IMR-90 (cell line): ENCODE measurements around the gene MED19. TPM values are rescaled to one million over a fixed set of nuclear protein-coding genes. Genes with fewer than 3 reads are reported as not detected.
A peak's percentile ranks its signal among the peaks of the same experiment; 100 is the strongest.

Experiments
- ATAC-seq: fragments of 200-7000 bp; cut with Tn5 transposase; 2 replicates; pipeline ENCODE4 v1.9.1; 2020; ENCODE audit warnings: low read depth, mild to moderate bottlenecking, moderate library complexity
- BruUV-seq: library from RNA; stranded (reverse); fragments of 400-500 nt; replicated peaks from 2 replicates; lab custom pipeline; 2021; lab: Mats Ljungman, UMichigan
- CTCF ChIA-PET: fragments of 300-600 bp; formaldehyde crosslinking; extraction: SDS; loops from one replicate; lab custom pipeline; 2021; ENCODE audit warnings: antibody characterized with exemption; lab: Yijun Ruan, JAX
- POLR2A ChIA-PET: fragments of 300-600 bp; sonication (Branson Sonifier 250); formaldehyde crosslinking; loops from one replicate; lab custom pipeline; 2022; ENCODE audit warnings: antibody characterized with exemption; ENCODE audit not compliant: unreplicated experiment; lab: Charles Lee
- DNase-seq: peaks from one replicate; pipeline ENCODE4 v3.0.0; 2013
- H2AFZ ChIP-seq: replicated peaks from 2 replicates; pipeline ENCODE3; 2013; ENCODE audit warnings: low read length, mild to moderate bottlenecking; ENCODE audit not compliant: poor library complexity
- H2AK5ac ChIP-seq: 2 replicates; pipeline ENCODE4 v1.6.1; 2013; ENCODE audit warnings: low read depth, low read length, inconsistent platforms
- H2AK9ac ChIP-seq: replicated peaks from 2 replicates; pipeline ENCODE3; 2013; ENCODE audit warnings: mild to moderate bottlenecking, low read depth, low read length, moderate library complexity; ENCODE audit not compliant: poor library complexity
- H2BK120ac ChIP-seq: 2 replicates; pipeline ENCODE4 v1.6.1; 2013; ENCODE audit warnings: low read depth, low read length, inconsistent platforms
- H2BK15ac ChIP-seq: 3 replicates; pipeline ENCODE4 v1.6.1; 2013; ENCODE audit warnings: low read depth, low read length, inconsistent platforms
- H2BK20ac ChIP-seq: 2 replicates; pipeline ENCODE4 v1.6.1; 2013; ENCODE audit warnings: low read depth, mild to moderate bottlenecking, inconsistent platforms, low read length, moderate library complexity
- H2BK5ac ChIP-seq: 2 replicates; pipeline ENCODE4 v1.6.1; 2013; ENCODE audit warnings: mild to moderate bottlenecking, low read depth, low read length, inconsistent platforms; ENCODE audit not compliant: poor library complexity, severe bottlenecking
- H3K14ac ChIP-seq: replicated peaks from 2 replicates; pipeline ENCODE4 v1.6.1; 2013; ENCODE audit warnings: low read depth, low read length, inconsistent platforms
- H3K18ac ChIP-seq: 2 replicates; pipeline ENCODE4 v1.6.1; 2013; ENCODE audit warnings: low read depth, low read length, control low read depth
- H3K23ac ChIP-seq: 2 replicates; pipeline ENCODE4 v1.6.1; 2013; ENCODE audit warnings: low read depth, low read length, inconsistent platforms
- H3K27ac ChIP-seq: 2 replicates; pipeline ENCODE4 v1.5.1; 2013; ENCODE audit warnings: mild to moderate bottlenecking, control low read depth, low read length; ENCODE audit not compliant: insufficient read depth
- H3K27me3 ChIP-seq: 2 replicates; pipeline ENCODE4 v1.6.1; 2013; ENCODE audit warnings: low read length; ENCODE audit not compliant: control insufficient read depth, insufficient read depth
- H3K36me3 ChIP-seq: 2 replicates; pipeline ENCODE4 v1.6.1; 2013; ENCODE audit warnings: low read length, mixed read lengths; ENCODE audit not compliant: control insufficient read depth, insufficient read depth
- H3K4ac ChIP-seq: 2 replicates; pipeline ENCODE4 v1.6.1; 2013; ENCODE audit warnings: low read depth, low read length, inconsistent platforms
- H3K4me1 ChIP-seq: 2 replicates; pipeline ENCODE4 v1.6.1; 2013; ENCODE audit warnings: low read length, mixed read lengths; ENCODE audit not compliant: control insufficient read depth, insufficient read depth
- H3K4me2 ChIP-seq: 2 replicates; pipeline ENCODE4 v1.6.1; 2013; ENCODE audit warnings: low read depth, mild to moderate bottlenecking, control low read depth, low read length, moderate library complexity
- H3K4me3 ChIP-seq: 2 replicates; pipeline ENCODE4 v1.5.1; 2013; ENCODE audit warnings: low read depth, mild to moderate bottlenecking, control low read depth, low read length, moderate library complexity; ENCODE audit not compliant: insufficient read depth
- H3K56ac ChIP-seq: 2 replicates; pipeline ENCODE4 v1.6.1; 2013; ENCODE audit warnings: low read length, inconsistent platforms; ENCODE audit not compliant: insufficient read depth; ENCODE audit errors: extremely low read depth
- H3K79me1 ChIP-seq, 2 experiments: 2 replicates each; pipeline ENCODE4 v1.6.1; 2013; ENCODE audit warnings: low read length in 2 of 2, inconsistent platforms in 1 of 2, low read depth in 1 of 2
- H3K9ac ChIP-seq: 2 replicates; pipeline ENCODE4 v1.6.1; 2013; ENCODE audit warnings: low read depth, low read length, control low read depth
- H3K9me1 ChIP-seq: 2 replicates; pipeline ENCODE4 v1.6.1; 2013; ENCODE audit warnings: low read length, inconsistent platforms; ENCODE audit not compliant: insufficient read depth
- H3K9me3 ChIP-seq: 2 replicates; pipeline ENCODE4 v1.6.1; 2013; ENCODE audit warnings: low read length; ENCODE audit not compliant: control insufficient read depth, insufficient read depth
- H4K20me1 ChIP-seq: 2 replicates; pipeline ENCODE4 v1.6.1; 2013; ENCODE audit warnings: low read length, inconsistent platforms; ENCODE audit not compliant: insufficient read depth
- H4K5ac ChIP-seq: 2 replicates; pipeline ENCODE4 v1.6.1; 2013; ENCODE audit warnings: mild to moderate bottlenecking, low read depth, low read length, control low read depth
- H4K8ac ChIP-seq, 2 experiments: 2 replicates each; pipeline ENCODE4 v1.6.1; 2013; ENCODE audit warnings: low read depth in 2 of 2, low read length in 2 of 2, control low read depth in 1 of 2, inconsistent platforms in 1 of 2
- H4K91ac ChIP-seq: 2 replicates; pipeline ENCODE4 v1.6.1; 2013; ENCODE audit warnings: low read depth, low read length, inconsistent platforms; ENCODE audit not compliant: insufficient read depth
- BHLHE40 ChIP-seq: fragments of 150-350 bp; IDR thresholded peaks from 2 replicates; pipeline ENCODE4 v1.6.1; 2016; ENCODE audit warnings: mild to moderate bottlenecking, low read depth, low read length
- MAFK ChIP-seq: IDR thresholded peaks from 2 replicates; pipeline ENCODE4 v1.6.1; 2012; ENCODE audit warnings: low read depth, low read length, improper control_type of control experiment
- SMC3 ChIP-seq: fragments of 150-350 bp; IDR thresholded peaks from 2 replicates; pipeline ENCODE4 v1.6.1; 2016; ENCODE audit warnings: low read depth, mild to moderate bottlenecking, antibody characterized with exemption, low read length, moderate library complexity
- whole genome bisulfite sequencing, 2 experiments: methylation state at CpG; one replicate each; pipeline versions ENCODE4 v1.1.5 to v1.1.7; 2013; ENCODE audit warnings: missing lambda C conversion rate in 2 of 2; ENCODE audit not compliant: insufficient read length in 1 of 2; ENCODE audit errors: extremely low coverage in 2 of 2; 5-methylcytosine and 5-hydroxymethylcytosine counted together
- dilution Hi-C: fragments of 300-500 bp; cut with HindIII; formaldehyde crosslinking; loops from one replicate; pipeline ENCODE4 v1.14.3; 2018; ENCODE audit warnings: low sequenced_read_pairs; ENCODE audit not compliant: unreplicated experiment
- in situ Hi-C: fragments of 300-500 bp; cut with MboI; formaldehyde crosslinking; loops from 3 replicates; pipeline ENCODE4 v1.14.3; 2019; ENCODE audit warnings: low sequenced_read_pairs, inconsistent platforms, mixed read lengths
- intact Hi-C: fragments of 100-400 bp; cut with micrococcal nuclease; formaldehyde crosslinking; loops from 2 replicates; pipeline ENCODE4 v1.10.0; 2022
- polyA plus RNA-seq, 3 experiments: library from polyadenylated mRNA; depleted of rRNA; stranded (reverse); fragments of >200 nt; gene quantifications; 2 replicates each; pipeline ENCODE4 v1.2.3, GENCODE V29; 2012; ENCODE audit warnings: low replicate concordance in 1 of 3
- total RNA-seq: library from RNA; depleted of rRNA; stranded (reverse); fragments of >200 nt; gene quantifications from 2 replicates; pipeline ENCODE4 v1.2.3, GENCODE V29; 2012
- TF ChIP-seq, protein P1 (sequence below): conservative IDR thresholded peaks from 2 replicates; pipeline ENCODE4 v1.5.1; 2012; ENCODE audit warnings: mild to moderate bottlenecking, low read depth, low read length, improper control_type of control experiment
- TF ChIP-seq, protein P2 (sequence below): fragments of 150-350 bp; IDR thresholded peaks from 2 replicates; pipeline ENCODE4 v1.6.1; 2017; ENCODE audit warnings: mild to moderate bottlenecking, antibody characterized with exemption, low read length, low read depth

MED19 gene
- total and polyA plus RNA-seq, 2 of the 4 experiments (the other 2 are of a cell fraction): 14.0 to 35.0 TPM

DNA sequence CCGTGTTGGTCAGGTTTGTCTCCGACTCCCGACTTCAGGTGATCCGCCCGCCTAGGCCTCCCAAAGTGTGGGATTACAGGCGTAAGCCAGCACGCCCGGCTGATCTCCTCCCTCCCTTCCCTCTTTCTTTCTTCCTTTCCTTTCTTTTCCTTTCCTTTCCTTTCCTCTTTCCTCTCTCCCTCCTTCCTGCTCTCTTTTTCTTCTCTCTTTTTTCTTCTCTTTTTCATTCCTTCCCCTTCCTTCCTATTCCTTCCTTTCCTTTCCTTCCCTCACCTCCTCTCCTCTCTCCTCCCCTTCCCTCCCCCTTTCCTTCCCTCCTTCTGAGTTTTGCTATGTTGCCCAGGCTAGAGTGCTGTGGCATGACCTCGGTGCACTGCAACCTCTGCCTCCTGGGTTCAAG lies 48.0 kb downstream of the MED19 start (continued):
- TF ChIP-seq, protein P1, sequence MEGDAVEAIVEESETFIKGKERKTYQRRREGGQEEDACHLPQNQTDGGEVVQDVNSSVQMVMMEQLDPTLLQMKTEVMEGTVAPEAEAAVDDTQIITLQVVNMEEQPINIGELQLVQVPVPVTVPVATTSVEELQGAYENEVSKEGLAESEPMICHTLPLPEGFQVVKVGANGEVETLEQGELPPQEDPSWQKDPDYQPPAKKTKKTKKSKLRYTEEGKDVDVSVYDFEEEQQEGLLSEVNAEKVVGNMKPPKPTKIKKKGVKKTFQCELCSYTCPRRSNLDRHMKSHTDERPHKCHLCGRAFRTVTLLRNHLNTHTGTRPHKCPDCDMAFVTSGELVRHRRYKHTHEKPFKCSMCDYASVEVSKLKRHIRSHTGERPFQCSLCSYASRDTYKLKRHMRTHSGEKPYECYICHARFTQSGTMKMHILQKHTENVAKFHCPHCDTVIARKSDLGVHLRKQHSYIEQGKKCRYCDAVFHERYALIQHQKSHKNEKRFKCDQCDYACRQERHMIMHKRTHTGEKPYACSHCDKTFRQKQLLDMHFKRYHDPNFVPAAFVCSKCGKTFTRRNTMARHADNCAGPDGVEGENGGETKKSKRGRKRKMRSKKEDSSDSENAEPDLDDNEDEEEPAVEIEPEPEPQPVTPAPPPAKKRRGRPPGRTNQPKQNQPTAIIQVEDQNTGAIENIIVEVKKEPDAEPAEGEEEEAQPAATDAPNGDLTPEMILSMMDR: no peak

DNA sequence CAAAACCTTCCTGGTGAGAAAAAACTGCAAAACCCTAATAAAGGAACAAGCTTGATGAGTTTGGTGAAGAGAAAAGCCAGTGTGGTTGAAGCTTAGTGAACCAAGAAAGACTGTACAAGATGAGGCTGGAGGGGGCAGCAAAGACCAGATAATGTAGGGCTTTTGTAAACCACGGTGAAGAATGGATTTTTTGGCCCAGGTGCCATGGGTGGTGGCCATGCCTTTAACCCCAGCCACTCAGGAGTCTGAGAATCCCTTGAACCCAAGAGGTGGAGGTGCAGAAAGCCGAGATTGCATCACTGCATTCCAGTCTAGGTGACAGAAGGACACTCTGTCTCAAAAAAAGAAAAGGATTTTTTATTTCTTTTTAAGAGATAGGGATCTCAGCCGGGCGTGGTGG lies 49.1 kb downstream of the MED19 start:
- peaks cover 17% of the 10 kb centered on the region for H3K36me3 ChIP-seq
- H3K27me3 ChIP-seq: no peaks in the 10 kb centered on the region
- DNase-seq: no peak
- H3K14ac ChIP-seq: no peak overlapping the region
- no peak overlapping the region for H3K56ac ChIP-seq
- no peak overlapping the region for H2BK120ac ChIP-seq
- H4K20me1 ChIP-seq: no peaks in the 10 kb centered on the region; the same call in 1 of the 2 replicates
- no peak overlapping the region for H3K4me2 ChIP-seq
- no CpG with 5 or more reads among the region's 4 CpGs for WGBS, 2 experiments
- H2AK9ac ChIP-seq: no peak overlapping the region
- no peak overlapping the region for H3K18ac ChIP-seq
- peaks cover 2% of the 10 kb centered on the region; the same call in 1 of the 2 replicates for H3K4me1 ChIP-seq
- no peaks in the 10 kb centered on the region for H3K9me1 ChIP-seq
- TF ChIP-seq, protein P1: 0 out of 2 replicates have a peak, but pooled peaks have one; percentile 16
- TF ChIP-seq SMC3: no peak
- TF ChIP-seq, protein P2, sequence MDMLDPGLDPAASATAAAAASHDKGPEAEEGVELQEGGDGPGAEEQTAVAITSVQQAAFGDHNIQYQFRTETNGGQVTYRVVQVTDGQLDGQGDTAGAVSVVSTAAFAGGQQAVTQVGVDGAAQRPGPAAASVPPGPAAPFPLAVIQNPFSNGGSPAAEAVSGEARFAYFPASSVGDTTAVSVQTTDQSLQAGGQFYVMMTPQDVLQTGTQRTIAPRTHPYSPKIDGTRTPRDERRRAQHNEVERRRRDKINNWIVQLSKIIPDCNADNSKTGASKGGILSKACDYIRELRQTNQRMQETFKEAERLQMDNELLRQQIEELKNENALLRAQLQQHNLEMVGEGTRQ: no peak
- no peak for TF ChIP-seq BHLHE40
- no peak for TF ChIP-seq MAFK
- peaks cover 8 to 18% of the 10 kb centered on the region in 2 experiments for H3K79me1 ChIP-seq
- H2BK15ac ChIP-seq: no peak overlapping the region
- H4K91ac ChIP-seq: no peak overlapping the region
- intact Hi-C loops (no loop called here), in situ Hi-C loops (no loop called here), dilution Hi-C loops (no loop called here)
- ChIA-PET POLR2A (no interaction called here), CTCF (interaction anchor here (0.6 to 0.7 kb wide), 2 partner anchors 23 to 323 kb away, joined by 4 read pairs; no protein-coding TSS in a partner anchor)
- no peak overlapping the region for H3K4ac ChIP-seq
- BruUV-seq: no TSS peak
- ATAC-seq: no peak
- H2BK5ac ChIP-seq: no peak overlapping the region
- H2AK5ac ChIP-seq: no peak overlapping the region
- no peak overlapping the region for H2AFZ ChIP-seq
- no peaks in the 10 kb centered on the region for H3K9me3 ChIP-seq
- H4K8ac ChIP-seq: no peak overlapping the region
- no peak overlapping the region for H4K5ac ChIP-seq
- no peak overlapping the region for H3K27ac ChIP-seq
- no peak overlapping the region for H3K9ac ChIP-seq
- no peak overlapping the region for H3K23ac ChIP-seq
- H2BK20ac ChIP-seq: no peak overlapping the region
- no peak overlapping the region for H3K4me3 ChIP-seq
